ENCODE measurements around the gene RAB3C. TPM values are rescaled to one million over a fixed set of nuclear protein-coding genes. Genes with fewer than 3 reads are reported as not detected.

RAB3C gene
- total RNA-seq, 1 experiment from 2014 or later: 13.3 TPM

DNA sequence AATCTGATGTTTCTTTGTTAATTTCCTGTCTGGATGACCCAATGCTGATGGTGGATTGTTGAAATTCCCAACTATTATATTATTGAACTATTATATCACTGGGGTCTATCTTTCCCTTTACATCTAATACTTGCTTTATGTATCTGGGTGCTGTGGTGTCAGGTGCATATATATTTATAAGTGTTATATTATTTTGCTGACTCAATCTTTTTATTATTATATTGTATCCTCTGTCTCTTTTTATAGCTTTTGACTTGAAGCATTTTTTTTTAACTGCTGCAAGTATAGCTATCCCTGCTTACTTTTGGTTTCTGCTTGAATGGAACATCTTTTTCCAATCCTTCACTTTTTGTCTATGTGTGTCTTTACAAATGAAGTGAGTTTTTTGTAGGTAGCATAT, 255.9 kb downstream of the RAB3C start (continued):
- TF ChIP-seq HMGXB4 (CRISPR knock-in tag; IDR thresholded peaks at IDR 0.05) (no peak), ERG (CRISPR knock-in tag; IDR thresholded peaks at IDR 0.05) (no peak), TP53 (CRISPR knock-in tag; IDR thresholded peaks at IDR 0.05) (no peak), ZNF512 (CRISPR knock-in tag; IDR thresholded peaks at IDR 0.05; ENCODE audit: borderline replicate concordance) (no peak), NFE2L1 (CRISPR knock-in tag; IDR thresholded peaks at IDR 0.05) (no peak)
- TF ChIP-seq, protein P1, sequence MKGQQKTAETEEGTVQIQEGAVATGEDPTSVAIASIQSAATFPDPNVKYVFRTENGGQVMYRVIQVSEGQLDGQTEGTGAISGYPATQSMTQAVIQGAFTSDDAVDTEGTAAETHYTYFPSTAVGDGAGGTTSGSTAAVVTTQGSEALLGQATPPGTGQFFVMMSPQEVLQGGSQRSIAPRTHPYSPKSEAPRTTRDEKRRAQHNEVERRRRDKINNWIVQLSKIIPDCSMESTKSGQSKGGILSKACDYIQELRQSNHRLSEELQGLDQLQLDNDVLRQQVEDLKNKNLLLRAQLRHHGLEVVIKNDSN (CRISPR knock-in tag; IDR thresholded peaks at IDR 0.05): no peak

DNA sequence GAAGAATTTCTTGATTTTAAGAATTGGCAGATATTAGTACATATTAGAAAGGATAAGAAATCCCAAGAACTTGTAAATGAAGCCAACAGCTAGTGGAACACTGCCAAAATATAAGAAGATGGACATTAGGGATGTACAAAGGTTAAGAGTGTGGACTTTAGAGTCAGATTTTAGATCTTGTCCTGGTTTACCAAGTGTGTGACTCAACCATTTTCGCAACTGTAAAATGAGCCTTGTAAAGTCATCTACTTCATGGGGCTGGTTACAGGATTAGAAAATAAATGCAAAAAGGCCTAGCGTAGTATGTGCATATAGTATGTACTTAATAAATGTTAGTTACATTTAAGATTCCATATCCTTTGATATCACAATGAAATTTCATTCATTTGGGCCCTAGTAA, 260.0 kb downstream of the RAB3C start:
- ChIA-PET CTCF (no interaction called here), POLR2A (no interaction called here)
- H3K27ac Mint-ChIP-seq: no peak overlapping the region
- TF ChIP-seq E2F4 (CRISPR knock-in tag; IDR thresholded peaks at IDR 0.05; ENCODE audit: borderline replicate concordance, low read depth) (no peak), ARID4B (CRISPR knock-in tag; IDR thresholded peaks at IDR 0.05; ENCODE audit: borderline replicate concordance) (no peak), CREM (CRISPR knock-in tag; IDR thresholded peaks at IDR 0.05) (no peak), ERG (CRISPR knock-in tag; IDR thresholded peaks at IDR 0.05) (no peak), NFE2L1 (CRISPR knock-in tag; IDR thresholded peaks at IDR 0.05) (no peak), ZNF263 (CRISPR knock-in tag; IDR thresholded peaks at IDR 0.05; ENCODE audit: low read depth) (no peak)
- TF ChIP-seq, protein P1 (CRISPR knock-in tag; IDR thresholded peaks at IDR 0.05): no peak
- TF ChIP-seq, protein P2, sequence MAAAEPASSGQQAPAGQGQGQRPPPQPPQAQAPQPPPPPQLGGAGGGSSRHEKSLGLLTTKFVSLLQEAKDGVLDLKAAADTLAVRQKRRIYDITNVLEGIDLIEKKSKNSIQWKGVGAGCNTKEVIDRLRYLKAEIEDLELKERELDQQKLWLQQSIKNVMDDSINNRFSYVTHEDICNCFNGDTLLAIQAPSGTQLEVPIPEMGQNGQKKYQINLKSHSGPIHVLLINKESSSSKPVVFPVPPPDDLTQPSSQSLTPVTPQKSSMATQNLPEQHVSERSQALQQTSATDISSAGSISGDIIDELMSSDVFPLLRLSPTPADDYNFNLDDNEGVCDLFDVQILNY (CRISPR knock-in tag; IDR thresholded peaks at IDR 0.05): no peak
- TF ChIP-seq, protein P3, sequence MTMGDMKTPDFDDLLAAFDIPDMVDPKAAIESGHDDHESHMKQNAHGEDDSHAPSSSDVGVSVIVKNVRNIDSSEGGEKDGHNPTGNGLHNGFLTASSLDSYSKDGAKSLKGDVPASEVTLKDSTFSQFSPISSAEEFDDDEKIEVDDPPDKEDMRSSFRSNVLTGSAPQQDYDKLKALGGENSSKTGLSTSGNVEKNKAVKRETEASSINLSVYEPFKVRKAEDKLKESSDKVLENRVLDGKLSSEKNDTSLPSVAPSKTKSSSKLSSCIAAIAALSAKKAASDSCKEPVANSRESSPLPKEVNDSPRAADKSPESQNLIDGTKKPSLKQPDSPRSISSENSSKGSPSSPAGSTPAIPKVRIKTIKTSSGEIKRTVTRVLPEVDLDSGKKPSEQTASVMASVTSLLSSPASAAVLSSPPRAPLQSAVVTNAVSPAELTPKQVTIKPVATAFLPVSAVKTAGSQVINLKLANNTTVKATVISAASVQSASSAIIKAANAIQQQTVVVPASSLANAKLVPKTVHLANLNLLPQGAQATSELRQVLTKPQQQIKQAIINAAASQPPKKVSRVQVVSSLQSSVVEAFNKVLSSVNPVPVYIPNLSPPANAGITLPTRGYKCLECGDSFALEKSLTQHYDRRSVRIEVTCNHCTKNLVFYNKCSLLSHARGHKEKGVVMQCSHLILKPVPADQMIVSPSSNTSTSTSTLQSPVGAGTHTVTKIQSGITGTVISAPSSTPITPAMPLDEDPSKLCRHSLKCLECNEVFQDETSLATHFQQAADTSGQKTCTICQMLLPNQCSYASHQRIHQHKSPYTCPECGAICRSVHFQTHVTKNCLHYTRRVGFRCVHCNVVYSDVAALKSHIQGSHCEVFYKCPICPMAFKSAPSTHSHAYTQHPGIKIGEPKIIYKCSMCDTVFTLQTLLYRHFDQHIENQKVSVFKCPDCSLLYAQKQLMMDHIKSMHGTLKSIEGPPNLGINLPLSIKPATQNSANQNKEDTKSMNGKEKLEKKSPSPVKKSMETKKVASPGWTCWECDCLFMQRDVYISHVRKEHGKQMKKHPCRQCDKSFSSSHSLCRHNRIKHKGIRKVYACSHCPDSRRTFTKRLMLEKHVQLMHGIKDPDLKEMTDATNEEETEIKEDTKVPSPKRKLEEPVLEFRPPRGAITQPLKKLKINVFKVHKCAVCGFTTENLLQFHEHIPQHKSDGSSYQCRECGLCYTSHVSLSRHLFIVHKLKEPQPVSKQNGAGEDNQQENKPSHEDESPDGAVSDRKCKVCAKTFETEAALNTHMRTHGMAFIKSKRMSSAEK (CRISPR knock-in tag; IDR thresholded peaks at IDR 0.05; ENCODE audit: borderline replicate concordance): no peak
- no peaks in the 10 kb centered on the region for H3K27me3 Mint-ChIP-seq (ENCODE audit: low read depth)
- peaks cover 16% of the 10 kb centered on the region for H3K9me3 Mint-ChIP-seq
- ATAC-seq: no peak
- no peak for DNase-seq (ENCODE audit: low spot score)
- H3K4me3 Mint-ChIP-seq: no peak overlapping the region
- no peaks in the 10 kb centered on the region for H3K36me3 Mint-ChIP-seq
- H3K4me1 Mint-ChIP-seq: peaks cover 4% of the 10 kb centered on the region
